ENCODE measurements around the gene CISTR.

GRCh38 chr12:53709671-53710070 is 42.1 kb downstream of the CISTR start:
- no peak for TF ChIP-seq CTCF (conservative IDR thresholded peaks at IDR 0.05 in 1 of 2, IDR thresholded peaks at IDR 0.05 in 1 of 2; ENCODE audit: low read depth in 1 of 2, low read length in 2 of 2)
- no peak for TF ChIP-seq EZH2 (IDR thresholded peaks at IDR 0.05; ENCODE audit: low read length, missing control alignments)

Data from fibroblast of lung (primary cell).